Stimulated activated CD4-positive, alpha-beta T cell treated with anti-CD3 and anti-CD28 coated beads, TNF-alpha, amount 100 ng/mL, for 48 hours (primary cell): Measurements from ENCODE around the gene CHD1L.
"Not testable (repeated sequence)": the region's sequence is repeated elsewhere in the genome, so short reads cannot be mapped to it uniquely, and the experiment has no call there.

Experiments used
- DNase-seq, 3 donors: peaks; one replicate each; pipeline ENCODE4 v3.0.0-alpha.2; 2020; ENCODE audit warnings: low read depth in 3 of 3

The CHD1L gene

DNA sequence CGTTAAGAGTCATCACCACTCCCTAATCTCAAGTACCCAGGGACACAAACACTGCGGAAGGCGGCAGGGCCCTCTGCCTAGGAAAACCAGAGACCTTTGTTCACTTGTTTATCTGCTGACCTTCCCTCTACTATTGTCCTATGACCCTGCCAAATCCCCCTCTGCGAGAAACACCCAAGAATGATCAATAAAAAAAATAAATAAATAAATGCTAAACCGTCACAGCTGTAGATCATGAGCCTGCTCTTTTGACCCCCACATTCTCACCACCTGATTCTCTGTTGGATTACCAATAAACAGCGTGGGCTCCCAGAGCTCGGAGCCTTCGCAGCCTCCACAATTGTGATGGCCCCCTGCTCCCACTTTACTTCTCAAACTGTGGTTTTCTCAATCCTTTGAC lies 8.6 kb upstream of the CHD1L start:
- DNase-seq: not testable (repeated sequence)

DNA sequence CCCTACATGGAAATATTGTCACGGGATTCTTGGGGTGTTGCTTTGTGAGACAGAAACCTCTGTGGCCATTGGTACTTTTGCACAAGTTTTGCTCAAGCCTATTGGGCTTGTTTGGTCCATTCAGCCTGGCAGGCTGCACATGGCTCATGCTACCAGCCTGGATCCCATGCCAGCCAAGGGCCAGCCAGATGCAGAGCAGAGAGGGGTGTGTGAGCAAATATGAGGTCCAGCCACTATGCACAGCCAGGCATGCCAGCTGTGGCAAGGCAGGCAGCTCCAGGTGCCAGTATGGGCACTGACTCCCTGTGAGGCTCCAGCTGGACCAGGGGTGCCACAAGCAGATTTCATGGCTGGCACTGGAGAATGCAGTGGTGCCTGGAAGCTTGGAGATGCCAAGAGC lies 6.7 kb upstream of the CHD1L start:
- DNase-seq: no peak

DNA sequence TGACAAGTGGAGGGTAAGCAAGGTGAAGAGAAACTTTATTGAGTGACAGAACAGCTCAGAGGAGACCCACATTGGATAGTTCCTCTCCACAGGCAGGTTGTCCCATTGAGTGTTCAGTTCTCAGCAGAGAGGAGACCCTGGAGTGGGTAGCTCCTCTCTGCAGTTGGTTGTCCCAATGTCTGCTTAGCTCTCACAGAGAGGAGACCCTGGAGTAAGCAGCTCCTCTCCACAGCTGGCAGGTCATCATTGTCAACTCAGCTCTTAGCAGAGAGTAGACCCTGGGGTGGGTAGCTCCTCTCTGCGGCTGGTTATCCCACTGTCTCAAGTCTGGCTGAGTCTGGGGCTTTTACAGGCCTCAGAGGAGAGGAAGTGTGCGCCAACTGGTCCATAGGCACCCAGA lies 6.0 kb upstream of the CHD1L start:
- DNase-seq: no peak

DNA sequence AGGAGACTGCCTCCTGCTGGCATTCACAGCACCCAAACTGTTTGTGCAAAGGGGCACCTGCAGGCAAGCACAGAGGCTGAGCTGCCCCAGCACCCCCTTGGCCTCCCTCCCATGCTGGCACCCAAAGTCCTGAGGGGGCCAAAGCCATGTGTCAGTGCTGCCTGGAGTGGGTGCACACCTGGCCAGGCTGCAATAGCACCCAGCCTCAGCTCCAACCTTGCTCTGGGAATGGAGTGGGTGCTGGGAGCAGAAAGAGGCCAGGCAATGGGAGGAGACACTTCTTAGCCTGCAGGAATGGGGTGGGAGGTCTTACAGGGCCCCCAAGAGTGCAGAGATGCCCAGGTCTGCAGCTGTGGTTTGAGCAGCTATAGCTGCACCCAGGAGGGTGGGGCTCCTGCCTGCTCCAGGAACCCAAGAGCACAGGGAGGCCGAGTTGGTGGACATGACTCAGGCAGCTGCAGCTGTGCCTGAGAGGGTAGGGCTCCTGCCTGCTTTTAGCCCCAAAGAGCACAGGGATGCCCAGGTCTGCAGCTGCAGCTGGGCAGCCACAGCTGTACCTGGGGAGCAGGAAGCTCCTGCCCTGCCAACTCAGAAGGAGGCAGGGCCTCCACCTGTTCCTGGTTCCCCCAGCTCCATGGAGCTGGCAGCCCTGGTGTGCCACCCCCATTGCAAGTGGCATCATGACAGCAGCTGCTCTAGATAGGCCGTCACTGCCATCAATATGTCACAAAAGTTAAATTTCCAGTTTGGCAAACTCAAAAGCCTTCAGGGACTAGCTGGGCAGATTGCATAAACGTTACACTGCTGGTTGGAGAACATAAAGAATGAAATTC lies 5.3 kb upstream of the CHD1L start:
- DNase-seq: no peak

GRCh38 chr1:147238053-147238902 lies 4.2 kb upstream of the CHD1L start:
- DNase-seq: no peak

- no peak for DNase-seq
Observed at GRCh38 chr1:147238925-147239820, 3.3 kb upstream of the CHD1L start.

DNA sequence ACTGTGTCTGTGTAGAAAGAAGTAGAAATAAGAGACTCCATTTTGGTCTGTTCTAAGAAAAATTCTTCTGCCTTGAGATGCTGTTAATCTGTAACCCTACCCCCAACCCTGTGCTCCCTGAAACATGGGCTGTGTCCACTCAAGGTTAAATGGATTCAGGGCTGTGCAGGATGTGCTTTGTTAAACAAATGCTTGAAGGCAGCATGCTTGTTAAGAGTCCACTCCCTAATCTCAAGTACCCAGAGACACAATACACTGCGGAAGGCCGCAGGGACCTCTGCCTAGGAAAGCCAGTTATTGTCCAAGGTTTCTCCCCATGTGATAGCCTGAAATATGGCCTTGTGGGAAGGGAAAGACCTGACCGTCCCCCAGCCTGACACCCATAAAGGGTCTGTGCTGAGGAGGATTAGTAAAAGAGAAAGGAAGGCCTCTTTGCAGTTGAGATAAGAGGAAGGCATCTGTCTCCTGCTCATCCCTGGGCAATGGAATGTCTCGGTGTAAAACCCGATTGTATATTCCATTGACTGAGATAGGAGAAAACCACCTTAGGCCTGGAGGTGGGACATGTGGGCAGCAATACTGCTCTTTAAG lies 2.3 kb upstream of the CHD1L start:
- not testable (repeated sequence) for DNase-seq

- DNase-seq: no peak
Observed at GRCh38 chr1:147241934-147242448, 493 bp upstream of the CHD1L start.

GRCh38 chr1:147243228-147243685 lies 773 bp downstream of the CHD1L start:
- no peak for DNase-seq

- DNase-seq: no peak
Observed at GRCh38 chr1:147243841-147244240, 1.4 kb downstream of the CHD1L start.

DNA sequence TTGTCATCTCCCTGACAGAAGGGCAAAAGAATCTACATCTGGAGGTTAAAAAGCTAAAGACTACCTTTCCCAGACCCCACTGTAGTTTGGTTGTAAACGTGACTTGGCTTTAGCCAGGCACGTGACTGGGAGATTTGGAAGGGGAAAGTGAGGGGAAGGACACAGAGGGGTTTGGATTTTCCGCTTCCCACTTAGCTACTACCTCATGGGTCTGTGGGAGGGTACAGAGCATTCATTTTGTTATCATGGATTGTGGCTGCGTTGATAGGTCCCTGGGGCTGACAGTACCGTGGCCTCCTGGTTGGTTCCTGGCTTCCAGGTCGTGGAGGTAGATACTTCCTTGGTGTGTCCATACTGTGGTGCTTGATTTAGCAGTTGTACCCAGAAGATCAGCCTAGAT lies 2.6 kb downstream of the CHD1L start:
- no peak for DNase-seq

DNA sequence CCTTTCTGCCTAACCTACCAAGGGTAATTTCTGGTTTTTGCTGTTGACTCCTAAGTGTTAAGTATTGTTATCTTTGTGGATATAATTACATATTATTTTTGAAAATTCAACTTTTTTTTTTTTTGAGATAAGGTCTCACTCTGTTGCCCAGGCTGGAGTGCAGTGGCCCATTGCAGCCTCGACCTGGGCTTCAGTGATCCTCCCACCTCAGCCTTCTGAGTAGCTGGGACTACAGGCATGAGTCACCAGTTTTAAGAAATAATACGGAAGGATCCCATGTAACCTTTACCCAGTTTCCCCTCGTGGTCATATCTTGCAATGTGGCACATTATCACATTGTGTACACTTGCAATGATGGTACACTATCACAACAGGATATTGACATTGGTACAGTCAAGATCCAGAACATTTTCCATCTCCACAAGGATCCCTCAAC lies 3.1 kb downstream of the CHD1L start:
- no peak for DNase-seq

DNA sequence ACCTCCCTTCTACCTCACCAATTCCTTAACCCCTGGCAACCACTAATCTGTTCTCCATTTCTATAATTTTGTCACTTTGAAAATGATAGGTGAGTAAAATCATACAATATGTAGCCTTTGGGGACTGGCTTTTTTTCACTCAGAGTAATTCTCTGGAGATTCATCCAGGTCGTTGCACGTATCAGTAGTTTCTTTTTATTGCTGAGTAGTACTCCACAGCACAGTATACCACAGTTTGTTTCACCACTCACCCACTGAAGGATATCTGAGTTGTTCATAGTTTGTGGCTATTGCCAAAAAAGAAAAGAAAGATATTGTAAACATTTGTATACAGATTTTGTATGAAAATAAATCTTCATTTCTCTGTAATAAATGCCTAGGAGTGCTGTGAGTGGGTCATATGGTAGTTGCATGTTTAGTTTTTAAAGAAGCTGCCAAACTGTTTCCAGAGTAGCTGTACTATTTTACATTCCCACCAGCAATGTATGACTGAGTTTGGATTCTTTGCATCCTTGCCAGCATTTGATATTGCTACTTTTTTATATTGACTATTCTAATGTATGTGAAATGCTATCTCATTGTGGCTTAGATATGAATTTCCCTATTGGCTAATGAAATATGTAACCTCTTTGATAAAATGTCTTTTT lies 3.7 kb downstream of the CHD1L start:
- no peak for DNase-seq

GRCh38 chr1:147246910-147247655 lies 4.6 kb downstream of the CHD1L start:
- no peak for DNase-seq

- DNase-seq: no peak
Observed at GRCh38 chr1:147247656-147248238, 5.3 kb downstream of the CHD1L start.

DNA sequence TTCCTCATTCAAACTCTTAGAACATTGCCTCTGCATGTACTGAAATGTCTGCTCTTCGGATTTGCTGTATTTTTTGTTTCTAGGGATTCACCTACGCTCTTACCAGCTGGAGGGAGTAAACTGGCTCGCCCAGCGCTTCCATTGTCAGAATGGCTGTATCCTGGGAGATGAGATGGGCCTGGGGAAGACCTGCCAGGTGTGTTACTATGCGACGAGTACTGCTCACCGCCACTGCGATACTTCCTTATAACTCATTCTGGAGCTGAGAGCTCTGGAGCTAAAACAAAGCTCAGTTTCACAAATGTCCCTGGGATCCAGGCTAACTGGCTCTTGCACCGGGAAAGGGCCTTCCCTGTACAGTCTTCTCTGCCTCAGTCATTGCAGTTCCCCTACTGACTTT lies 10.1 kb downstream of the CHD1L start:
- no peak for DNase-seq

DNA sequence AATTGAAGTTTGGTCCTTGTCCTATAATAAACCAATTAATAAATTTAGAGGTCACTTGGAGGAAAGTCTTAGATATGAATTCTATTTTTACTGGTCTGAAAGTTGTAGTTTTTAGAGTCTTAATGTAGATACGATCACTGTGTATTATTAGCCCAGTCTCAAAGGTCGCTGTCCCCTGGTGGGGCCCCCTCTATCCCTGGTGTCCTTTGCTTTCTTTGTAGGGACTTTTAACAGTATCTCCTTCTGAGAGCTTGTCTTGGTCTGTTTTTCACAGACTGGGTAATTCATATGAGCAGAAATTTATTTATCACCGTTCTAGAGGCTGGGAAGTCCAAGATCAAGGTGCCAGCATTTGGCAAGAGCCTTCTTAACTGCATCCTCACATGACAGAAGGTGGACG lies 18.5 kb downstream of the CHD1L start:
- no peak for DNase-seq

DNA sequence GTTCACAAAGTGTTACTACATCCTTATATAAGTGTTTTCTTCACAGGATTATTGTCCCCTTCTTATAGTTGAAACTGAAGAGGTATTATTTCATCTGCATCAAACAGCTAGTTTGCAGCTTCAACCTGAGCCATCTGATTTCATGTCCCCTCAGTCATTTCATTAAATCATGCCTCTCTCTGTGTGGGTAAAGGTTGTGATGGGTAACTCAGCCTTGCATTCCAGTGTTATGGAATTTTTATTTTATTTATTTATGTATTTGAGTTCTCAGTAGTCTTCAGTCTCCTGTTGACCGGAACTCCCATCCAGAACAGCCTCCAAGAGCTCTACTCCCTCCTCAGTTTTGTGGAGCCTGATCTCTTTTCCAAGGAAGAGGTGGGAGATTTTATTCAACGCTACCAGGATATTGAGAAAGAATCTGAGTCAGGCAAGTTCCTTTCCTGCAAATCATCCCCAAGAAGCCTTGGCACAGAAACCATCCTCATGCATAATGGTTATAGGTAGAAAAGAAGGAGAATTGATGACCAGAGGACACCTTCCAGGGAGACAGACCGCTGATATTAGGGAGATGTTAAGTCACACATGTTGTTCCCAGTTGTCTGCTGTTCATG lies 21.8 kb downstream of the CHD1L start:
- DNase-seq: no peak

DNA sequence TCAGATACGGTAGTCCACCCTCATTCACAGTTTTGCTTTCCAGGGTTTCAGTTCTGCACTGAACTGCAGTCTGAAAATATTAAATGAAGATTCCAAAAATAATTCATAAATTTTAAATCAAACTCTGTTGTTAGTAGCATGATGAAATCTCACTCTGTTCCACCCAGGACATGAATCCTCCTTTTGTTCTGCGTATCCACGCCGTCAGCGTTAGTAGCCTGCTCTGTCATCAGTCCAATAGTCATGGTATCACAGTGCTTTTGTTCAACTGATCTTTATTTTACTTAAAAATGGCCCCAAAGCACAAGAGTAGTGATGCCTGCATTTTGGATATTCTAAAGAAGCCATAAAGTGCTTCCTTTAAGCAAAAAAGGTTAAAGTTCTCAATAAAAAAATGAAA lies 23.9 kb downstream of the CHD1L start:
- DNase-seq: no peak
